GM21360 (cell line): Measurements from ENCODE around the gene CGB5.

ENCODE experiments used
- ATAC-seq: cut with Tn5 transposase; IDR thresholded peaks from one replicate; pipeline ENCODE4 v1.9.1; 2021; ENCODE audit warnings: mild to moderate bottlenecking, moderate library complexity; ENCODE audit not compliant: unreplicated experiment

CGB5 gene

DNA sequence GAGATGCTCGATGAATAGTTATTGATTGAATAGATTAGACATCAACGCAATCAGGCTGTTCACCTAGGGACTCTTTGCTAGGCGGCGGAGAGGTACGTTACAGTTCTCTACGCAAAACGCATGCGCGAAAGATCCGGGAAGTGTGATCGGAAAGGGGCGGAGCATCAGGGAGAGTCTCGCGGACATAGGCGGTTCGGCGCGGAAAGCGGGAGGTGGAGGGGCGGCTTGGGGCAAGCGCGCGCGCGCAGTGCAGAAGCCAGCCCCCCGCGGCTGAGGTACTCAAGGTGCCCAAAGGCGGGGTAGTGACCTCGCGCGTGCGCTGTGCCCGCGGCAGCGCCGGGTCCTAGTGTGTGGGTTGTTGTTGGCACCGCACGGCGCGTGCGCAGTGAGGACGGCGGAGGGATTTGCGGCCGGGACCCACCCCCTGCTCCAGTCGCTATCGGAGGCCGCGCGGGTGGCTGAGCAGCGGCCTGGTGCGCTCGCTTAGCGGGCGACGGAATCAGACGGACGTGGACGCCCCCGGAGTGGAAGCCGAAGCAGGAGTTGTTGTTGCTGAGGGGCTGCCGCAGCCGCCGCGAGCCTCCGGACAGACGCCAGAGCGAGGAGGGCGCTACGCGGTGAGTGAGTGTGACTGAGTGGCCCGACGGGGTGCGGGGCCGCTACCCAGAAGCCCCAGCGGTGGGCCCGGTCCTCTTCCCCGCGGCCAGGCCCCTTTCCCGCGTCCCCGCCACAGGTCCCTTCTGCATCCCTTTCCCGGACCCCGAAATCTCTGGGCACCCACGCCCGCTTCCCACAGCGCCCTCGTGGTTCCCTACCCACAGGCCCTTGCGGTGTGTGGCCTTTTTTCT is 41.6 kb downstream of the CGB5 start, which contains the start of gene SNRNP70:
SNRNP70 (plus strand) TSS at position 432 of the 848 bp plus-strand sequence. CDS start 964 bp downstream, outside the sequence.
- peak; percentile 85 for ATAC-seq

DNA sequence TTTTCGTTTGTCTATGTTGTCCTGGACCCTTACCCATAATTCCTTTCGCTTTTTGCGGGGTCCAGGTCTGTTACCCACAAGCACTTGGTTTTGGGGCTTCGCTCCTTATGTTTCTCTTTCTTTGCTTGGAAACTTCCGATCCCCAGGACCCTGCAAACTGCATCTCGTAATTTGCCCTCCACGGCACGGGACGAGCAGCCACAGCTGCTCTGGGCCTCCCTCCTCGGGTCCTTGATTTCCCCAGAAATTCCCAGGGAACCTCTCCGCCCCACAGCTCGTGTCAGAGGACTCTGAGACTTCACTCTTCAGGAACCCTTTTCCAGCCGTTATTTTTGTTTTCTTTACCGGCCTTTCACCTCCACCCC is 42.2 kb downstream of the CGB5 start:
- ATAC-seq, result no peak

DNA sequence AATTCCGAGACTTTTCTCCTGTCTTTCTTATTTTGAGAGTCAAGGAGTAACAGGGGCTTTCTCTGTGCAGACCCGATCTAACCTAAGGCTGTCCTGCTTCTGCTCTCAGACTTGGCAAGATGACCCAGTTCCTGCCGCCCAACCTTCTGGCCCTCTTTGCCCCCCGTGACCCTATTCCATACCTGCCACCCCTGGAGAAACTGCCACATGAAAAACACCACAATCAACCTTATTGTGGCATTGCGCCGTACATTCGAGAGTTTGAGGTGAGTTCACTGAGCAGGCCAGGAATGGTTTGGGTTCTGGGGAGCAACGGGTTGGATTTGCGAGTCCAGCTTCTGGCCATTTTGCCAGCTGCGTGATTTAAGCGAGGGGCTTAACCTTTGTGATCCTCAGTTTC is 42.6 kb downstream of the CGB5 start:
- no peak for ATAC-seq

DNA sequence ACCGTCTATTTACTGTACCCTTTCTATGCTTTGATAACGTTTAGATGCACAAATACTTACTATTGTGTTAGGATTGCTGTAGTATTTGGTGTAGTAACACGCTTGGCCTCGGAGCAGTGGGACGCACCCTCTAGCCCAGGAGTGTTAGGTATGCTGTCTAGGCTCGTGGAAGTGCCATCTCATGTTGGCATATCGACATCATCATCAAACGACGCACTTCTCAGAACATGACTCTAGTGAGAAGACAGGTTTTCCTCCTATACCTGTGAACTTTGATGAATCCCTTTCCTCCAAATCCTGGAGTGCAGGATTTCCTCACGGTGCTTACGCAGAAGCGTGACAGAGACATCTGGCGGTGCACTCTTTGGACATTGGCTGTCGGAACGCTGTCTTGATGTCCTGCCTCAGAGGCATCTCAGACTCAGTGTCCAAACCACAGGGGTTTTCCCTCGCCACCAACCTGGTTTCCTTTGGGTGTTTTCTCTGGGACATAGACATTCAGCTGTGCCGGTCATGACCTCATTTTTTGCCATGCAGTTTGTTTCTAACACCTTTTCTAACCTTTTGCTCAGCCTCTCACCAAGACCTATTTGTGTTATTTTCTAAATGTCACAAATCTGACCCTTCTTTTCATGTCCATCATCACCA is 47.9 kb downstream of the CGB5 start:
- ATAC-seq, result no peak

DNA sequence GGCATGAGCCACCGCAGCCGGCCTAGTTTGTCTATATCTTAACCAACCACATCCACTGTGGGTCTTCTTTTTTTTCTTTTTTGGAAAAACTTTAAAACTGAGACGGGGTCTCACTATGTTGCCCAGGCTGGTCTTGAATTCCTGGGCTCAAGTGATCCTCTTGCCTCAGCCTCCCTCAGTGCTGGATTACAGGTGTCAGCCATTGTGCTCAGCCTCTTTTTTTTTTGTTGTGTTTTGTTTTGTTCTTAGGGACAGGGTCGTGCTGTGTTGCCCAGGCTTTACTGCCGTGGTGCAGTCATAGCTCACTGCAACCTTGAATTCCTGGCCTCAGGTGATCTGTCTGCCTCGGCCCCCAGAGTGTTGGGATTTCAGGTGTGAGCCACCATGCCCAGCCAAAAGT is 49.0 kb downstream of the CGB5 start:
- no peak for ATAC-seq
